HG03575 (cell line): ENCODE data around the gene RHBDD1.

ENCODE experiments used
- ATAC-seq: cut with Tn5 transposase; IDR thresholded peaks from one replicate; pipeline ENCODE4 v1.9.1; 2021; ENCODE audit not compliant: unreplicated experiment, insufficient number of reproducible peaks, low FRiP score; ENCODE audit errors: extremely low read depth

Gene RHBDD1

GRCh38 chr2:227038550-227039189, 202.8 kb downstream of the RHBDD1 start:
- ATAC-seq, result no peak

GRCh38 chr2:227043981-227044380, 208.1 kb downstream of the RHBDD1 start:
- ATAC-seq, result no peak
